CD4-positive, alpha-beta T cell treated with Interleukin-12 subunit alpha and Interleukin-12 subunit beta, for 1 hour (primary cell): ENCODE data around the gene NADSYN1.
A peak's percentile ranks its signal among the peaks of the same experiment; 100 is the strongest.
"Not testable (repeated sequence)": the region's sequence is repeated elsewhere in the genome, so short reads cannot be mapped to it uniquely, and the experiment has no call there.

Source experiments
- DNase-seq: peaks from one replicate; pipeline ENCODE4 v3.0.0-alpha.2; 2020

NADSYN1 gene

DNA sequence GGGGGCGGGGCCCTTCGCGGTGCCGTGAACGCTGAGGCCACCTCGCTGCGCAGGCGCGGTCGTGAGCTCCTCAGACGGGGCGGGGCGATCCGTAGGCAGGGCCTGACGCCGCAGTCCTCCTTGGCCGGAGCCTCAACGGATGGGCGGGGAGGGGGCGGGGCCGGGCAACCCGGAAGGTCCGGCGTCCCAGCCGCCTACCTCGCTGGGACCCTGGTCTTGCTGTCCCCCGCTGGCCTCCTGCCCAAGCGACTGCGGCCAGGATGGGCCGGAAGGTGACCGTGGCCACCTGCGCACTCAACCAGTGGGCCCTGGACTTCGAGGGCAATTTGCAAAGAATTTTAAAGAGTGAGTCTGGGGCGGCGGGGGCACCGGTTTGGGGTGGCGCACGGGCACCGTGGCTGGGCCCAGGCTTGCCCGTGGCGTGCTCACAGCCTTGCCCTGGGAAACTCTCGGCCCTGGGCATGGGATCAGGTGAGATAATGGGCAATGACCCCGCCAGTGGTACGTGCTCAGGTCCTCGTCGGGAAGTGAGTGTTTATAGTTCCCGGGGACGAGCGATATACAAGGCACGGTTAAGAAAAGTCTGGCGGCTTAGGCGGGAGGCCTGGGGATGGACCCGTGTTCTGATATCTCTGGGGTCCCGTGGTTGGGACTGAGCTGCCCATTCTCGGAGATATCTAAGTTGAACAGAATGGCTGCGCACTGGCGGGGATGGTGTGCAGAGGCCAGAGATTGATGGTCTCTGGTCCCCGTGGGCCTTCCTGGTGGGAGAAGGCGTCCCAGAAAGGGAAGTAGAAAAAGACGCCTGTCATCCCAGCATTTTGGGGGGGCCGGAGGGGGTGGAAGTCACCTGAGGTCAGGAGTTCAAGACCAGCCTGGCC lies at the start of gene NADSYN1:
TSS of gene NADSYN1 (plus strand) at position 167 of the 881 bp plus-strand sequence. CDS start at position 261, 94 bp downstream.
- DNase-seq: peak; percentile 94

DNA sequence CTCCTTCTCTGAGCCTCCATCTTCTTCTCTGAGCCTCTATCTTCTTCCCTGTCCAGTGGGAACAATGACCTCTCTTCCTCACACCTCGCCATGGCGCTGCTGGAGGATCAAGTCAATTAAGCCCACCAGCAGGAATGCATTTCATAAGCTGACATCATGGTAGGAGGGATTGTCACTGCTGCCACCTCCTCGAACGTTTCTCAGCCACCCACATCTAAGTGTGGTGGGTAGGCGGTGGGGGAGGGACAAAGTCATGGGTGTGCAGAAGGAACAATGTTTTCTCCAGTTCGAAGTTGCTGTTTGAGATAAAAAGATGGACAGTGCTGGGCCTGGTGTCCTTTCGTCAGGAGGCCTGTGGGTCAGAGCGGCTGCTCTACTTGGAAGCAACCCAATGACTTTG lies 48.8 kb upstream of the NADSYN1 start:
- no peak for DNase-seq

DNA sequence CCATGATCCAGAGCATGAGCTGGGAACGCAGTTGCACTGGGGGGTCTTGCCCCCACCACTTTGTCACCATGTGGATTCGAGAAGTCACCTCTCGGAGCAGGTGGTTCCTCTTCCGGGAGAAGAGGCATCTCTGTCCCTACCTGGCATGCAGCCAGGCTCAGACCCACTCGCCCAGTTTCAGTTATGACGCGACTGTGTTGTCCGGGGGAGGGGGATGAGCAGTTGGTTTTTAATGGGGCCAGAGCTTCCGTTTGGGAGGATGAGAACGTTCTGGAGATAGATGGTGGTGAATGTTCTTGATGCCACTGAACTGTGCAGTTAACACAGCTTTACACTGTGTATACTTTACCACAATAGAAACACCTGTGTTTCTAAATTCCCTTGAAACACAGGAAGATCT lies 46.3 kb upstream of the NADSYN1 start:
- no peak for DNase-seq

GRCh38 chr11:71407356-71407755 lies 45.6 kb upstream of the NADSYN1 start:
- DNase-seq: no peak

DNA sequence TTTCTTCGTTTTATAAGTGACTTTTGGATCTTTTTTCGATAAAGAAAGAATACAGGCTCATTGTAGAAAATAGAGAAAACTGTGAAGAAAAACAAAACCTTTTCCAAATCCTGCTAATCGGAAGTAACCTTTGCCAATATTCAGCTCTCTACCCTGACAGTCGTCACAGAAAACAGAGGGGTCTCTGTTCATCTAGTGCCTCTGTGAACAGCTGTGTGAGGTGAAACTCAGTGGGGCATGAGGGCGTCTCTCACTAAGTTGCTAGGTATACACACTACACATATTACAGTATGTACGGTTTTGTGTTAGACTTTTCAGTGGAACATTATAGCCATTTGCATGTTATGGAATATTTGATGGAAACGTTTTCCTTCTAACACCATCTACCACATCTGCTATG lies 44.2 kb upstream of the NADSYN1 start:
- DNase-seq: no peak

- DNase-seq: no peak
These were observed 42.5 kb upstream of the NADSYN1 start for GRCh38 chr11:71410363-71410966.

DNA sequence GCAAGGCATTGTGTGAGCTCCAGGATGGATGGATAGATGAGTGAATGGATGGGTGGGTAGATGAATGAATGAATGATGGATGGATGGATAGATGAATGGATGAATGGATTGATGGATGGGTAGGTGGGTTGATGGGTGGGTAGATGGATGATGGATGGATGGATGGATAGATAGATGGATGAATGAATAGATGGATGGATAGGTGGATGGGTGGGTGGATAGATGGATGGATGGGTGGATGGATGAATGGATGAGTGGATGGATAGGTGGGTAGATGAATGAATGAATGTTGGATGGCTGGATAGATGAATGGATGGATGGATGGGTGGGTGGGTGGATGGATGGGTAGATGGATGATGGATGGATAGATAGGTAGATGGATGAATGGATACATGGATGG lies 38.4 kb upstream of the NADSYN1 start:
- no peak for DNase-seq

DNA sequence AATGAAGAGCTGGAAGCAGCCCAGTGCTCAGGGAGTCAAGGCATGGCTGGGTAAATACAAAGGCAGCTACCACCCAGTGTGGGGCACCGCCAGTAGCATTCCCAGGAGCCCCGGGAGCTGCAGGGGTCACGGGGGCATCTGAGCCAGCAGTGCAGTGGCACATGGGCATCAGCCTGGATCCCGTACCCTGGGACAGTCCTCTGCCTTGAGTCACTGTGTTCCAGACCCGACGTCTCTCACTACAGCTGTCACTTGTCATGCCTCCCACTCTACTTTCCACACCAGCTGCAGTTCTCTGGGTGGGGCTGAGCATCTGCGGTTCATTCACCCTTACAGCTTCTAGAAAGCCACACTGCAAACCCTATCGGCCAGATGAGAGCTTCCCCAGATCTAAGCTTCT lies 34.4 kb upstream of the NADSYN1 start:
- no peak for DNase-seq

DNA sequence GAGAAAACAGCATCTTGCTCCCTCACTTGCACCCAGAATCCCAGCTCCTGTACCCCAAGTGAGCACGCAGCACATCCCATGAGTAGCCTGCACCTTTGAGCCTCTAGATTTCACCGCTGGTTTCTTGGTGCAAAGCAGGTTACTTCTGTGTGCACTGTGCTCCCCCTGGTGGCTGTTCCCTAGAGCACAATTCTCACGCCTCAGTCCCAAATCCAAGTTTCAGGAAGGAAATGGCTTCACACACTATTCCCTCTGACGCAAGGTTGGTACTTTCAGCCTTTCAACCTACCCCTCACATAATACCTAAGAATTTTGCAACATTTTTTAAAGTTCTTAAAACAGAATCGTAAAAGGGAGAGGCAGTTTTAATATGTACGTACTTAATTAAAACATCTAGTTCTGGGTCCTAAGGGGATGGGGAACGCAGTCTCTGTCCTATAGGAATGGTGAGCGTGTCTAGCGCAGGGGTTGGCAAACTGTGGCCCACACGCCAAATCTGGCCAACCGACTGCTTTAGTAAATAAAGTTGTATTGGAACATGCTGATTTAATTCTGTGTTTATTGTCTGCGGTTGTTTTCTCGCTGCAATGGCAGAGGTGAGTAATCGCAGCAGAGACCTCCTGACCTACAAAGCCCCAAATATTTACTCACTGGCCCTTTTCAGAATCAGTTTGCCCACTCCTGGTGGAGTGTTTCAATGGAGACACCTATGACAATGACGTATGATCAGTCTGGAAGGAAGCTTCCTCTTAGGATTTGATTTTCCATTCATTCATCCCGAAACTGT lies 32.4 kb upstream of the NADSYN1 start:
- DNase-seq: no peak

- DNase-seq: no peak
These were observed 31.5 kb upstream of the NADSYN1 start for GRCh38 chr11:71421392-71421950.

DNA sequence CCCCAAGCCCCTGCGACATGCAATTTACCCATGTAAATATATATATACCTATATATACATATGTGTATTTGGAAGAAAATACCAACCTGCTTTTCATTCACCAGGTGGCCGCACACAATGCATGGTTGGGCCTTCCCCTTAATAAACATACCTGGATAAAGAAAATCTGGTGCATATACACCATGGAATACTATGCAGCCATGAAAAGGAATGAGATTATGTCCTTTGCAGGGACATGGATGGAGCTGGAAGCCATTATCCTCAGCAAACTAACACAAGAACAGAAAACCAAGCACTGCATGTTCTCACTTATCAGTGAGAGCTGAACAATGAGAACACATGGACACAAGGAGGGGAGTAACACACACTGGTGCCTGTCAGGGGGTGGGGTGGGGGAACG lies 30.7 kb upstream of the NADSYN1 start:
- not testable (repeated sequence) for DNase-seq

GRCh38 chr11:71423181-71423790 lies 29.7 kb upstream of the NADSYN1 start:
- DNase-seq: no peak

DNA sequence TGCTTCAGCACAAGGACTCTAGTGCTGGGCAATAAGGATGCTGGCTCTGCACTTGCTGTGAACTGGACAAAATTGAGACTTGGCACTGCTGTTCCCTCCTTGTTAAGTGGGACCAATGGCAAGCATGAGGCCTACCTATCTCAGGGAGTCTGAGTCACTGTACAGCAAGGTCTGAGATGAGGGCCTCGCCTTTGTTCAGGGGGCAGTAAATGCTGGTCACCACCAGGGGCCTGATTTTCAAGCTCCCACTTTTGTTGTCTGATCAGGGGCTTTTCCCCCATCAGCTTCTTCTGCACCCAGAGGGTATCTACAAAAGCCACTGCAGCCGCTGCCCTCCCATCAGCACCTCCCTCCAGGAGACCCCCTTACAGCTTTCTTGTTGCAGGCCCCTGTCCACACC lies 27.6 kb upstream of the NADSYN1 start:
- DNase-seq: no peak

GRCh38 chr11:71425860-71426259 lies 27.1 kb upstream of the NADSYN1 start:
- no peak for DNase-seq

DNA sequence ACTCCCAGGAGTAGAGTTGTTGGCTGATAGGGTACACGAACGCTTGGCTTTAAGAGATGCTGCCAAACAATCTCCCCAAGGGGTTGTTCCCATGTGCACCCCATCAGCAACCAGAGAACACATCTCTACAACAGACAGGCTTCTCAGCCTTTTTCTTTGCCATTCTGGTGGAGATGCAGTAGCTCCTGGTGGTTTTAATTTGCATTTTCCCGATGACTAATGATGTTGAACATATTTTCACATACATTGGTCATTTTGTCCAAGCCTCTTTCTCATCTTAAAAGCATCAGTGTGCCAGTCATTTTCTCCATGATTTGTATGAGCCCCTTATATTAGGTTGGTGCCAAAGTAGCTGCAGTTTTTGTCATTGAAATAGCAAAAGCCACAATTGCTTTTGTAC lies 26.6 kb upstream of the NADSYN1 start:
- no peak for DNase-seq

- no peak for DNase-seq
These were observed 24.1 kb upstream of the NADSYN1 start for GRCh38 chr11:71428861-71429435.

- no peak for DNase-seq
These were observed 23.3 kb upstream of the NADSYN1 start for GRCh38 chr11:71429701-71430100.

GRCh38 chr11:71430166-71430565 lies 22.8 kb upstream of the NADSYN1 start:
- no peak for DNase-seq

GRCh38 chr11:71431271-71431670 lies 21.7 kb upstream of the NADSYN1 start:
- DNase-seq: no peak

DNA sequence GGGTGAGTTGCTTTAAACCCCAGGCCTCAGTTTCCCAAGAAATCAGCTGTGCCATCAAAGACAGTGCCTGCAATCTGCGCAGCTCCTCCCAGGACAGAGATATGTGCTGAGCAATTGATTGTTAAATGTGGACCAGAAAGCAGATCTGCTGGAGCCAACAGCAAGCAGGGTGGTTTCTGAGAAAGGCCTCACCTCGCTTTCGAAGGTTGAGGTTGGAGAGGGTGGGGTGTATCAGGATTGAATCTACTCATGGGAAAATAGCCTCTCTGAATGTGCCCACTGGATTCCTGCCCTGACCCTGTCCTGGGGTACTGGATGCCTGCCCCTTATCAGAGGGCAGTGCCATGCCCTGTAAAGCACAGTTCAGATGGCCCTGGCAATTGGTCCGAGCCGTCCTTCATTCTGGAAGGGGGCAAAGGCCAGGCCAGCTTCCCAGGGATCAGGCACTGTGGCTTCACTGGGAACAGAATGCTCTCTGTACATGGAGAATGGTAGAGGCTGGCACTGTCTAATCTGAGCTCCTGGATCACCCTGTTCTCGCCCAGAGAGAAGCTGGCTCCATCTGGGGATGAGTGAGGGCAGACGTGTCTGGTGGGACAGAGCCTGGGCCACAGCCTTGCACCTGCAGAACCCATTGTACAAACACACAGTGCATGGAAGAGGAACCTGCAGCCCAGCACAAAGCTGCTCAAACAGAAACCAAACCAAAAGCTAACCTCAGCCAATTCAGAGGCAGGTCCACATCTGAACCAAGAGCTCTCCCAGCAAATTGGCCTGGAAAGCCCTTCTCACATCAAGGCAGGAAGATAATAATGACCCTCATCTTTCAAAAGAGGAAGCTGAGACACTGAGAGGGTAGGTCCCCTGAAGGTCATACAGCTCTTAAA lies 20.0 kb upstream of the NADSYN1 start:
- no peak for DNase-seq
